Activated CD4-positive, alpha-beta T cell treated with anti-CD3 and anti-CD28 coated beads, Interleukin-2, amount 50 U/mL, for 1 hour (primary cell): ENCODE data around the gene MOV10L1.
"Not testable (repeated sequence)": the region's sequence is repeated elsewhere in the genome, so short reads cannot be mapped to it uniquely, and the experiment has no call there.

Experiments
- DNase-seq: peaks from one replicate; pipeline ENCODE4 v3.0.0-alpha.2; 2020

MOV10L1 gene

DNA sequence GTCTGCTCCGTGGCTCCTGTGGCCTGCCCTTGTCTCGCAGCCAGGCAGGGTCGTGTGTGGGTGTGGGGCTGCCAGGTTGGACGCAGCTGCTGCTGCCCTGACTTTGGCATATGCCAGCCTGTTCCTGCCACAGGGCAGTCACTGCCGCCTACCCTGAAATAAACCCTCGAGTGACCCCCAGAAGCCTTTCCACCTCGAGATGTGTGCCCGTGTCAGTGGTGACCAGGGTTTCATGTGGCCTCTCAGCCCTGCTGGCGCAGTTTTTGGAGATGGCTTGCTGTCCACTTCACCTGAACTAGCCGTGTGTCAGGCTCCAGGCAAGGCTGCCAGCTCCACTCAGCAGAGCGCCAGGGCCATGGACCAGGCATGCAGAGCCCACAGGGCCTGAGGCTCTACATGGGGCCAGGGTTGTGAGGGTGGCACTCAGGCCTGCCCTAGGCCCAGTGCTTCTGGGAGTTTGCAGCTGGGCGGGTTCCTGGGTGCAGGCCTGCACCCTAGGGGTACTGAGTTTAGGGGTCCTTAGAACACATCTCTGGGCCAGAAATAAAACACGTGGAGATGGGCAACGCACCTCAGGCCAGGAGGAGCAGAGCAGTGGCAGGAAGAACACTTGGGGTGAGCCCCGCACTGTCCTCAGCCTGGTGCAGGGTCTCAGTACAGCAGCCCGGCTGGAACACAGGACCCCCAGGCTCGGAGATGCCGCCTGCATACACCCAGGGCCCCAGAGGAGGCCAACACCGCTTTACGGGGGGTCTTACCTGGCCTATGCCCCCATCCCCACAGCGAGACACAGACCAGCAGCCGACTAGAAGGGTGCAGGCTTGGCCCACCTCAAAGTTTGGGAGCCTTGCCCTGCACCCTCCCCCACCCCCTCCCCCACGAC, 71.9 kb downstream of the MOV10L1 start:
- DNase-seq = no peak

GRCh38 chr22:50162391-50162956, 72.7 kb downstream of the MOV10L1 start:
- no peak for DNase-seq

- DNase-seq = no peak
These were observed 75.8 kb downstream of the MOV10L1 start for GRCh38 chr22:50165436-50166123.

GRCh38 chr22:50167689-50168489, 78.1 kb downstream of the MOV10L1 start:
- DNase-seq = no peak

DNA sequence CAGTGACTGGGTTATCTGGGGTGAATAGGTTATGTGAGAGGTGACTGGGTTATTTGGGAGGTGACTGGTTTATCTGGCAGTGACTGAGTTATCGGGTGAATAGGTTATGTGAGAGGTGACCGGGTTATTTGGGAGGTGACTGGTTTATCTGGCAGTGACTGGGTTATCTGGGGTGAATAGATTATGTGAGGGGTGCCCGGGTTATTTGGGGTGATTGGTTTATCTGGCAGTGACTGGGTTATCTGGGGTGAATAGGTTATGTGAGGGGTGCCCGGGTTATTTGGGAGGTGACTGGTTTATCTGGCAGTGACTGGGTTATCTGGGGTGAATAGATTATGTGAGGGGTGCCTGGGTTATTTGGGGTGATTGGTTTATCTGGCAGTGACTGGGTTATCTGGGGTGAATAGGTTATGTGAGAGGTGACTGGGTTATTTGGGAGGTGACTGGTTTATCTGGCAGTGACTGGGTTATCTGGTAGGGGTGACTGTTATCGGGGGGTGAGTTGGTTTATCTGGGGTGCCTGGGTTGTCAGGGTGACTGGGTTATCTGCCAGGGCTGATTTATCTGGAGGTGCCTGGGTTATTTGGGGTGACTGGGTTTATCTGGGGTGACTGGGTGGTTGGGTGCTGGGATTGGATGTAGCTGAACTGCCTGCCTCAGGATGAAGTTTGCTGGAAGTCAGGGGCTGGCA, 78.8 kb downstream of the MOV10L1 start:
- not testable (repeated sequence) for DNase-seq

GRCh38 chr22:50169181-50169759, 79.5 kb downstream of the MOV10L1 start:
- DNase-seq = no peak

DNA sequence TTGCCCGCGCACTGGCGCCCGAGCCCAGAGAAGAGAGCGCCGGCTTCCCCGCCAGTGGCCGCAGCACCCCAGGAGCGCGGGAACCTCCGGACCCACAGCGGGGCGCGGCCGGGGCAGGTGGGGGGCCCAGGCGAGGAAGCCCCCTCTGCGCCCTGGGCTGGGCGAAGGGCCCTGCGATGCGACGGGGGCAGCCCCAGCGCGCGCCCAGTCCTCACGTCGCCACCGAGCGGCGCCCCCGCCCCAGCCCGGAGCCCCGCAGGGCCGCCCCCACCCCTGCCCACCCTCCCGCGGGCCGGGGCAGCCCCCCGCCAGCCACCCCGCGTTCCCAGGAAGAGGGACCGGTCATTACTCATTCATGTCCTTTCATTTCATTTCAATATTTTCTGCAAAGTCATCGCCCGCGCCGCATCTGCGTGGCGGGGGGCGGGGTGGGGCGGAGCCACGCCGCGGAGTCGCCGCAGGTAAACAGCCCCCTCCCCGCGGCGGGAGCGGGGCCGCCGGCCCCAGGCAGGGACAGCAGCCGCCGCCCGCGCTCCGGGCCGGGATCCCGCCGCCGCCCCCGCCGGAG, 80.1 kb downstream of the MOV10L1 start:
- DNase-seq = no peak

GRCh38 chr22:50170453-50171318, 80.9 kb downstream of the MOV10L1 start, which contains the start of gene PANX2:
Gene PANX2, plus strand, starts transcription at chr22:50170731. Its CDS starts 0 bp downstream, at chr22:50170731.
- no peak for DNase-seq

DNA sequence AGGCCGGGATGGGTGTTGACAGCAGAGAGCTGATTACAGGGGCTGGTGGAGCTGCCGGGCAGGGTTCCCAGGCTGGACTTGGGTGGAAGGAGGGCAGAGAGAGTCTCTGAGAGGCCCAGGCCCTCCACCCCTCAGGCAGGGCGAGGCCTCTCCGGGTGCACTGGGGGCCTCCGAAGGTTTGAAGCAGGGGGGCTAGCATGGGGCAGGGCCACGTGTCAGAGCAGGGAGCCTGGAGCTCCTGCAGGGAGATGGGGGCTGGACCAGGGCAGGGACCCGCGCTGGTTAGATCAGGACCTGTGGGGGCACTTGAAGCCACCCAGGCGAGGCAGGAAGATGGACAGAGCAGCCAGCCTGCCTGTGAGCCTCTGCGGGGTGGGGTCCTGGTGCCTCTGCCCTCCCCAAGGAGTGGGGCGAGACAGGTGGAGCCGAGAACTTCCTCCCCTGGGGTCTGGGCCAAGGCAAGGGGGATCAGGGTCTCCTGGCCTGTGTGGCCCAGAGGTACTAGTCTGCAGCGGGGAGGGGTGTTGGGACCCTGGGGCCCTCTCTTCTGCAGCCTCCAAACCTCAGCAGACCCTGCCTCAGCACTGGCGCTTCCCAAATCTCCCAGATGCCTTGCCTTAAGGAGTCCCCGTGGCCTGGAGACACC, 81.6 kb downstream of the MOV10L1 start:
- no peak for DNase-seq

GRCh38 chr22:50171965-50172421, 82.2 kb downstream of the MOV10L1 start:
- DNase-seq = no peak

DNA sequence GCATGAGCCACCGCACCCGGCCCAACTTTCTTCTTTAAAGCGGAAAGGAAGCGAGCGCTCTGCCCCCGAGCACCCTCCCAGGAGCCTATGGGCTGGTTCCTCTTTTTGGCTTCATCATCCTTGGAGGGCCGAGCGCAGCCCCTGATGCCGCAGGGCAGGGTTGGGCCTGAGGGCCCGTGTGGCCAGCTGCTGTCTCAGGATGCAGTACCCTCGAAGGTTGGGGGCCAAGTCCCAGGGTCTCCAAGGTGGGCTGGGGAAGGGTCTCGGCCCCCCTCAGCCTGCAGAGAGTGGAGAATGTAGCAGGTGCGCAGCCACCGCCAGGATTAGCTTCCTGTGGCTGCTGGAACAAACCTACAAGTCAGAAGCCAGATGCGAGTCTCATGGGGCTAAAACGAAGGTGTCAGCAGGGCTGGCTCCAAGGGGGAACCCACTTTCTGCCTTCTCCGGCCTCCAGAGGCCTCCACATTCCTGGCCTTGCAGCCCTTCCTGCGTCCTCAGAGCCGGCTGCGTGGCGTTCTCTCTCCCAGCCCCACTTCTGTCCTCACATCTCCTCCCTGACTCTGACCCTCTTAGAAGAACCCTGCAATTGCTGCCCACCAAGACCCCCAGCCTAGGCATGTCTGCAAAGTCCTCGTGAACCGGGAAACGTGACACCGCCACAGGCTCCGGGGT, 83.6 kb downstream of the MOV10L1 start:
- no peak for DNase-seq

DNA sequence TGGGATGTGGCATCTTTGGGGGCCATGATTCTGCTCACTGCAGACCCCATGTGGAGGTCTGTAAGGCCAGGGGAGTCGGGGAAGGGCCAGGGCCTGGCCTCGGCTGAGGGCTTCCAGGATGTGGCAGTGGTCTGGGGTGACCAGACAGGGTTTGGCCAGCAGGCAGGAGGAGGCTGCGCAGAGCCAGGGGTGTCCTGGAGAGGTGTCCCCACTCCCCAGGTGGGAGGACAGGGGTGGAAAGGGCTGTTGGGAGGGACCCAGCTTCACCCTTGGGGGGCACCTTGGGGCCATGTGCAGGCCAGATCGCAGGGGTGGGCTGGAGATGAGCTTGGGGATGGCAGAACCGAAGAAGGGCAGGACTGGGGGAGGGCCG, 84.2 kb downstream of the MOV10L1 start:
- no peak for DNase-seq

DNA sequence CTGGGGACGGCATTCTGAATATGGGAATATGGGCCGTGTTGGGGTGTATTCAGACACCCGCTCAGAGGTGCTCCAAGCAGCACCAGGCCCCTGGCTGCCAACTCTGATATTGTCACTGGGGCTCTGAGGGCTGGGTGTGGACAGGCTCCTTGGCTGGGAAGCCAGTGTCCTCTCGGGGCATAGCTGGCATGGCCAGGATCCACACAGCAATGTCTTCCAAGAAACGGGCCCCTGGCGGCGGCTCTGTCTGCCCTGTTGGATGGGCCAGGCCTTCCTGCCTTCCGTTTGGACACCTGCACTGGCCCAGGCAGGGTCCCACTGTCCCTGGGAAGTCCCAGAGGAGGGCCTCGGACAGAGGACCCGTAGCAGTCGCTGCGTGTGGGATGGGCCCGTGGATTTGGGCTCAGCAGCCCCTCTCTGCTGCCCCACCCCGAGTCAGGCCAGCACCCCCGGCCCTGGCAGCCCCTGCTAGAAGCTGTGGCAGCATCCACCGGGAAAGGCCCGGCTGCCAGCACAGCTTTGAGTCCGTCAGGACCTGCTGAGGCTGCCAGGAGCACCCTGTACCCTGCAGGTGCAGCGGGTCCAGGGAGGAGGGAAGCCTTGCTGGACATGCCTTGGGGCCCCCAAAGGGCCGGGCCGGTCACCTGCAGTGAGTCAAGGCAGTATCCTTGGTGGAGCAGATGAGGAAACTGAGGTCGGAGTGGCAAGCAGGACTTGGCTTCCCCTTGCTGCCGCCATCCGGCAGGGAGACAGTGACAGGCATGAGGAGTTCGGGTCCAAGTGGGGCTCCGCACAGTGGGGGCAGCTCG, 84.8 kb downstream of the MOV10L1 start:
- no peak for DNase-seq

- DNase-seq = no peak
These were observed 85.3 kb downstream of the MOV10L1 start for GRCh38 chr22:50175191-50175461.

GRCh38 chr22:50175921-50176849, 86.4 kb downstream of the MOV10L1 start:
- no peak for DNase-seq

DNA sequence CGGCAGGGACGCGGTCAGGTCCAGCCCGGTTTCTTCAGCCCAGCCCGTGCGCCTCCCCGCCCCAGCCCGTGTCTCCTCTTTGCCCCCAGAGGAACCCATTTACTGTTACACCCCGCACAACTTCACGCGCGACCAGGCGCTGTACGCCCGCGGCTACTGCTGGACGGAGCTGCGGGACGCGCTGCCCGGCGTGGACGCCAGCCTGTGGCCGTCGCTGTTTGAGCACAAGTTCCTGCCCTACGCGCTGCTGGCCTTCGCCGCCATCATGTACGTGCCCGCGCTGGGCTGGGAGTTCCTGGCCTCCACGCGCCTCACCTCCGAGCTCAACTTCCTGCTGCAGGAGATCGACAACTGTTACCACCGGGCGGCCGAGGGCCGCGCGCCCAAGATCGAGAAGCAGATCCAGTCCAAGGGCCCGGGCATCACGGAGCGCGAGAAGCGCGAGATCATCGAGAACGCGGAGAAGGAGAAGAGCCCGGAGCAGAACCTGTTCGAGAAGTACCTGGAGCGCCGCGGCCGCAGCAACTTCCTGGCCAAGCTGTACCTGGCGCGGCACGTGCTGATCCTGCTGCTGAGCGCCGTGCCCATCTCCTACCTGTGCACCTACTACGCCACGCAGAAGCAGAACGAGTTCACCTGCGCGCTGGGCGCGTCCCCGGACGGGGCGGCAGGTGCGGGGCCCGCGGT, 87.2 kb downstream of the MOV10L1 start:
- no peak for DNase-seq
